Ramos (cell line): ENCODE data around the gene MEAK7.

Experiments
- in situ Hi-C: fragments of 300-500 bp; cut with MboI; formaldehyde crosslinking; loops from one replicate; pipeline ENCODE4 v1.14.3; 2022; ENCODE audit warnings: low sequenced_read_pairs; ENCODE audit not compliant: unreplicated experiment

Gene MEAK7

GRCh38 chr16:84477661-84478060 is 26.8 kb downstream of the MEAK7 start:
- in situ Hi-C loops: no loop called here

GRCh38 chr16:84476401-84476800 is 28.1 kb downstream of the MEAK7 start:
- in situ Hi-C loops: no loop called here

GRCh38 chr16:84475643-84476240 is 28.7 kb downstream of the MEAK7 start:
- in situ Hi-C loops: no loop called here

- in situ Hi-C loops: no loop called here
These were observed 32.5 kb downstream of the MEAK7 start for GRCh38 chr16:84471966-84472365.

- in situ Hi-C loops: no loop called here
These were observed 33.1 kb downstream of the MEAK7 start for GRCh38 chr16:84471316-84471715.

GRCh38 chr16:84467709-84468108 is 36.8 kb downstream of the MEAK7 start:
- in situ Hi-C loops: no loop called here

- in situ Hi-C loops: no loop called here
These were observed 37.2 kb downstream of the MEAK7 start for GRCh38 chr16:84467256-84467655.

- in situ Hi-C loops: no loop called here
These were observed 37.8 kb downstream of the MEAK7 start for GRCh38 chr16:84466692-84467091.

GRCh38 chr16:84465154-84465553 is 39.3 kb downstream of the MEAK7 start:
- in situ Hi-C loops: no loop called here

GRCh38 chr16:84464116-84464515 is 40.3 kb downstream of the MEAK7 start:
- in situ Hi-C loops: no loop called here

GRCh38 chr16:84463221-84463620 is 41.2 kb downstream of the MEAK7 start:
- in situ Hi-C loops: no loop called here

GRCh38 chr16:84462296-84463210 is 41.9 kb downstream of the MEAK7 start:
- in situ Hi-C loops: no loop called here

- in situ Hi-C loops: no loop called here
These were observed 42.8 kb downstream of the MEAK7 start for GRCh38 chr16:84461413-84462295.

GRCh38 chr16:84461029-84461412 is 43.4 kb downstream of the MEAK7 start:
- in situ Hi-C loops: no loop called here

- in situ Hi-C loops: no loop called here
These were observed 43.9 kb downstream of the MEAK7 start for GRCh38 chr16:84460406-84461028.

GRCh38 chr16:84459941-84460405 is 44.5 kb downstream of the MEAK7 start:
- in situ Hi-C loops: no loop called here

GRCh38 chr16:84459533-84459894 is 44.9 kb downstream of the MEAK7 start:
- in situ Hi-C loops: no loop called here

- in situ Hi-C loops: no loop called here
These were observed 45.6 kb downstream of the MEAK7 start for GRCh38 chr16:84458606-84459532.

GRCh38 chr16:84455031-84455430 is 49.4 kb downstream of the MEAK7 start:
- in situ Hi-C loops: no loop called here
